ENCODE data around the gene ATF6B. TPM values are rescaled to one million over a fixed set of nuclear protein-coding genes. Genes with fewer than 3 reads are reported as not detected.

The ATF6B gene
- 10 to 100 TPM; 27.6 to 64.0 (median 30.9) TPM for total RNA-seq

DNA sequence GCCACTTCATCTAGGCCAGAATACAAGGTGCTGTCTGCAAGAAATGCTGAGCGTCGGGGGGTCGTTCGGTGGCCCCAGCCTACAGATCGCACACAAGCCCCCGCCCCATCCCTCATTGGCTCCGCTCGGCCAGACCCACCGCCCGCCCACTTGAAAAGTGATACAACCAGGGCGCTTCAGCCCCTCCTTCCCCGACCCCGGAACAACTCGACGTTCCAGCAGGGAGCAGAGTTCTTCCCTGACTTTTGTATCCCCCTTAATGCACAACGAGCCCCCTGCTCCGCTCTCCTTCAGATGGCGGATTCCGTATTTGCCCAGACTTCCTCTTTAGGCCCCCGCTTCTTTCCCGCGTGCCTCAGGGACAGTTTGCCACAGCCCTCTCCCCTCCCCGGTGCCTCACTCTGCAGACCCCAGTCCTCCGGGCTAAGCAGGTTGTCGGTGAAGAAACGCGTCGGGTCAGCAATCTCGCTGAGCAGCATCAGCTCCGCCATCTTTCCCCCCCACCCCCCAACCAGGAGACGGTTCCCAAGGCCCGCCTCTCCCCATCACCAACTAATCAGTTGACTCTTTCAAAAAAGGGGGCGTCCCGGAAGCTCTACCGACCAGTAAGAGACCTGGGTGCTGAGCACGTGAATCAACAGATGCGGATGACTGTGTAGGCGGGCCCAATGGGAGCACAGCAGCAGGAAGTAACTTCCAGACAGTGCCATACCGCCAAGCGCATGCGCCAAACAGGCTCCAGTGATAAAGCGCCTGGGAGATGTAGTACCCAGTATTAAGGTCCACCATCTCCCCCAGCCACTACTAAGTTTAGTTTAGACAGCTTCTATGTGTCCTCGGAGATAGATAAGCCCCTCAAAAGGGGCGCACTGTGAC lies at the start of gene ATF6B:
Gene ATF6B, minus strand, starts transcription at position 530 of the 876 bp plus-strand sequence. Its CDS starts 39 bp downstream, at position 491.
- TF ChIP-seq, protein P1, sequence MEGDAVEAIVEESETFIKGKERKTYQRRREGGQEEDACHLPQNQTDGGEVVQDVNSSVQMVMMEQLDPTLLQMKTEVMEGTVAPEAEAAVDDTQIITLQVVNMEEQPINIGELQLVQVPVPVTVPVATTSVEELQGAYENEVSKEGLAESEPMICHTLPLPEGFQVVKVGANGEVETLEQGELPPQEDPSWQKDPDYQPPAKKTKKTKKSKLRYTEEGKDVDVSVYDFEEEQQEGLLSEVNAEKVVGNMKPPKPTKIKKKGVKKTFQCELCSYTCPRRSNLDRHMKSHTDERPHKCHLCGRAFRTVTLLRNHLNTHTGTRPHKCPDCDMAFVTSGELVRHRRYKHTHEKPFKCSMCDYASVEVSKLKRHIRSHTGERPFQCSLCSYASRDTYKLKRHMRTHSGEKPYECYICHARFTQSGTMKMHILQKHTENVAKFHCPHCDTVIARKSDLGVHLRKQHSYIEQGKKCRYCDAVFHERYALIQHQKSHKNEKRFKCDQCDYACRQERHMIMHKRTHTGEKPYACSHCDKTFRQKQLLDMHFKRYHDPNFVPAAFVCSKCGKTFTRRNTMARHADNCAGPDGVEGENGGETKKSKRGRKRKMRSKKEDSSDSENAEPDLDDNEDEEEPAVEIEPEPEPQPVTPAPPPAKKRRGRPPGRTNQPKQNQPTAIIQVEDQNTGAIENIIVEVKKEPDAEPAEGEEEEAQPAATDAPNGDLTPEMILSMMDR (IDR thresholded peaks at IDR 0.05; ENCODE audit: low read depth), result no peak

DNA sequence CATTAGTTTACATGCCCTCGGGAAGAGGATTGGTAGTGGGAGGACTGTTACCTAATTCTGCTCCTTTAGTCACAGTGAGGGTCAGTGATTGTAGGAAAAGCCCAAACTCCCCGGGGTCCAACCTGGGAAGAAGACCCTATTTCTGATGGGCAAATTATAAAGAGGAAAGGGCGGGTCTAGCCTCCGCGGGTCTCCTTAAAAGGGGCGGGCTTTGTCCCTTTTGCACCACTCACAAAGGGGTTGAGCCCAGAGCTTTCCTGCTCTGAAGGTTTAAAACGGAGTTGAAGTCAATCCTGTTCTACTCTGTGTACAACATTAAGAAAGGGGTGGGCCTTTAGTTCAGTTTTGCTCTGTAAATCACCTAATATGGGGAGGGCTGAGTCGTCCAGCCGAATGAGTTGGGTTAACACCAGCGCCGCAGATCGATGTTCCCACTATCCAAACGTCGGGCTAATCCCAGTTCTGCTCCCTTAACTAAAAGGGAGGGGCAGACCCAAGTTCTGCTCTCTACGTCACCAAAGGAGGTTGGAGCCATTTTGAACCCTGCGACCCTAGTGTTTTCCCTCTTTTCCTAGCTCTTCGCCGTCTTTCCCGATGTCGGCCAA lies 49.2 kb upstream of the ATF6B start:
- TF ChIP-seq, protein P1 (IDR thresholded peaks at IDR 0.05; ENCODE audit: low read depth), result no peak

DNA sequence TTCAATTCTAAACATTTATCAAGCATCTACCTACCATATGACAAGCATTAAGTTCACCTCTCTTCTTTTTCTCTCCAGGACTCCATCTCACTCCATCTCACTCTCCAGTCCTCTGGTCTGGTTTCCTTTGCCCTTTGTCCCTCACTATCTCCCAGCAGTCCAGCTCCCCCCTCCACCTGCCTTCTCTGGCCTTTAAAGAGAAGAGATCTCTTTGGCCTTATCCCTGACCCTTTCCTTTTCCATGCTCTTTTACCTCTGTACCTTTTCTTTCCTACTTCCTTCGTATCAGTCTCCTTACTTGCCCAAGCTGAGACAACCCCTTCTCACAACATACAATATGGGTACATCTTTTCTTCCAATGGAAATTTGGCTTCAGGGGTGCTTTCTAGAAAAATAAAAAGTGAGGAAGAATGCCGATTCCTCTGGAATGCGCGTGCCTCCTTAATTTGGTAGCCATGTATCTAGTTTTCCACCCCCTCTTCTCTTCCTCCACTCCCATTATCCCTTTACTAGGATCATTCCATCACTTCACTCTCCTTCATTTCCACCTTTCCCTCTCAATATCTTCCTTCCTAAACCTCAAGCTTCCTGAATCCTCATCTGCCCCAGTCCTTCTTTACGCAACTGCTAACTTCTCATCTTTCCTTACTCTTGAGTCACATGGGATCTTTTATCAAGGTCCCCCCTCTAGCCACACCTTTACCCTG lies 48.6 kb upstream of the ATF6B start:
- TF ChIP-seq, protein P1 (IDR thresholded peaks at IDR 0.05; ENCODE audit: low read depth), result no peak

DNA sequence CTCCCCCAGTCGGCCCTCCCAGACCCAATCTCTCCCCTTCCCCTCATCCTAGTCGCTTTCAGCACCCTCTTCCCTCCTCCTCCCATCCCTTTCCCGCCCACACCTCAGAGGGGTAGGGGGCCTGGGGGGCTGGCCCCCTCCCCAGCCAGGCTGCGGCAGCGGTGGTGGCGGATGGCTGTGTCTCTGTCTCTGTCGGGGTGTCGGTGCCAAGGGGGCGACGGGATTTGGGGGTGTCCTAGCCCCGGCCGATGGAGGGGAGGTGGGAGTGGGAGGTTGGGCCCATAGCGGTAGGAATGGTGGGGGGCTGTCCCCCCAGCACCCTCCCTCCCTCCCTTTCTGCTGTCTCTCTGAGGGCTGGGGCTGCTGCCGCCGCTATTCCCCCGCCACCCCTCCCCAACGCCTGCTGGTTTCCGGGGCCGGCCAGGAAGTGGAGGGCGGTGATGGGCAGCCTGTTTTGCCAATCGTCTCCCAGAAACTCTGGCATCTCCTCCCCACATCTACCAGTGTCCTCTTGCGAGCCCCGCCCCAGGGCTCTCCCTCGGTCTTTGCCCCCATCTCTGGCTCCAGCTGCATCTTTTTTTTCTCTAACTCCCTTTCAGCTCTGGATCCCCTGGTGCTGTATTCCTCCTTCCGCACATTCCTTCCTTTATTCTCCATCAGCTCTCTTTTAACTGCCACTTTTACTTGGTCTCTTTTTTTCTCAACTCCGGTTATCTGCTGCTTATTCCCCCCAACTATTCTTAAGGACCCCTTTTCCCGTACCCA lies 47.8 kb upstream of the ATF6B start, which contains the start of gene AGPAT1:
Gene AGPAT1, minus strand, starts transcription at position 374 of the 765 bp plus-strand sequence. CDS start 4,588 bp downstream, outside the sequence.
- TF ChIP-seq, protein P1 (IDR thresholded peaks at IDR 0.05; ENCODE audit: low read depth), result no peak

DNA sequence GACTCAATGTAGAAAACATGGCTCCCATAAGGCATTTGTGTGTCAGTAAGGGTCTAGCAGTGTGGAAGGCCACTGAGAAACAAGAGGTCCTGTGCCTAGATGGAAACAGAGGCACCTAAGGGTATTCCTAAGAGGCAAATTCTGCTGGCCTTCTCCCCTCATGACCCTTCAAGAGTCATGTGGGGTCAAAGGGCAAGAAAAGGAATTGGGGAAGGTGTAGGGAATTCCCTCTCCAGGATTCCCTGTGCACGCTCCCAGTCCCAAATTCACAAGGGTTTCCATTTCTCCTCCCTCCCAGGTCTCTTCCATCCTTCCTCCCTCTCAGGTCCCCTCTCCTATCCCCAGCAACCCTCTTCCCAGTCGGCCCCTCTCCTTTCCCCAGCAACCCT lies 47.3 kb upstream of the ATF6B start:
- TF ChIP-seq, protein P1 (IDR thresholded peaks at IDR 0.05; ENCODE audit: low read depth), result no peak

DNA sequence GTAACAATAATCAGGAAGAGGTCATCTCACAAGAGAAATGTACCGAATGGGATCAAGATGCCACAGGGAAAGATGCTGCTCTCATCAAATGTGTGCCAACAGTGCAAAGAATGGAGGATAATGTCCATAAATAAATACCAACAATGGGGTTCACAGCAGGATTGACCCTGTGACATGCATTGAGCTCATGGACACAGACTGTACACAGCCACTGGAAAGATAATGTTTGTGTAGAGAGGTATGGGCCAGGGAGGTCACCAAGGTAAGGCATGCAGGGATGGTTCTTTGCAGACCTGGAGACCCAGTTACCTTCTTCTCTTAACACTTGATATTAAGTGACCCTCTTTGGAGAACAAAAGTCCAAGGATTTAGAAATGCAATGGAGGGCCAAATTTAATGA lies 46.4 kb upstream of the ATF6B start:
- TF ChIP-seq, protein P1 (IDR thresholded peaks at IDR 0.05; ENCODE audit: low read depth), result no peak
